GM21737 (cell line): Measurements from ENCODE around the gene MAML3.

Experiments
- ATAC-seq: cut with Tn5 transposase; IDR thresholded peaks from one replicate; pipeline ENCODE4 v1.9.1; 2021; ENCODE audit warnings: mild to moderate bottlenecking, moderate library complexity; ENCODE audit not compliant: unreplicated experiment

MAML3 gene

DNA sequence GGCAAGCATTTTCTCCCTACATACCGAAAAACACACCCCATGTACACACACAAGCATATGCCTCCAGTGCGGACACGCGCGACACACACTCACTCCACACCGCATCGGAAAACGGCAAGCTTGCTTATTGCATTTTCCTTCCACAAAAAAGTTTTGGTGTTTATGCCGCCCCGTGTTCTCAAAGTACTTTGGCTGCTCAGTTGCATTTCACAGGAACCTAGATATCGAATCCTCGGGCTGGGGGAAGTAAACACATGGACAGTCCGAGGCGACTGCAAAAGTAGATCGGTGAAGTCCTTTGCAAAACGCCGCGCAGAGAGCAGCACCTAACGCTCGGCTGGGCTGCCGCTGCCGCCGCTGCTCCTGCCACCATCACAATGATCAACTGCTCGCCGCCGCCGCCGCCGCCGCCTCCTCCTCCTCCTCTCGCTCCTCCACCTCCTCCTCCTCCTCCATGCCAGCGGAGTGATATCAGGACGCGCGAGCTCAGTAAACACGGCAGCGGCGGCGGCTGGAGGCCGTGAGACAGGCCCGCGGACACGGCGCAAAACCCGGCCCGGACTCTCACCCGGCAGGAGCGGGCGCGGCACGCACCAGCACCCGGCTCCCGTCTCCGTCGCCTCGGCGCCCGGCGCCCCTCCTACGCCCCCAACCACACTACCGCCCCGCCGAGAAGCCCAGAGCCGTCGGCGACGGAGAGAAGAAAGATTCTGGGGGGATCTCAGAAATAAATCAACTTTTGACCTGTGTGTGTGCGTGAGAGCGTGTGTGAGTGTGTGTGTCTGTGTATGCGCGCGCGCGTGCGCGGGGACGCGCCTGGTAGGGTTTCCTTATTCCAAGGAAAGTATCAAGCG is at the start of gene MAML3:
Gene MAML3, minus strand, starts transcription at position 467 of the 854 bp plus-strand sequence. CDS start 857 bp downstream, outside the sequence.
- no peak for ATAC-seq

- no peak for ATAC-seq
Measured at GRCh38 chr4:140198942-140199341, 45.0 kb upstream of the MAML3 start.

DNA sequence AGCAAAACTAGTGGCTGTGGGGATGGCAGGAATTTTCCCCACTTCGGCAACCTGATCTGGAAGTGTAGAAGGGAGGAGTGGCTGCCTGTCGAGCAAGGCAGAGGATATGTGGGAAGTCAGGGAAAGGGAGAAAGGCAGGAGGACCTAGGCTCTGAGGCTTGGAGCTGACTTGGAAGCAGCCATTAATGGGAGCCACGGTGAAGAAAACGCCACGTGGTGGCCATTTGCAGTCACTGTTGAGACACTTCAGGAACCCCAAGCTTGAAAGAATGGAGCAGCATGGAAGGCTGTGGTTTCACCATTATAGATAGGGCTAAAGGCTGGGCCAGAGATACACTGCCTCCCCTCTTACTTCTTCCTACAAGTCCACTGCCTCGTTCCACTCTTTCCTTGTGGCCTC is 41.8 kb upstream of the MAML3 start:
- no peak for ATAC-seq

GRCh38 chr4:140189805-140190204 is 35.8 kb upstream of the MAML3 start:
- ATAC-seq = no peak

GRCh38 chr4:140188975-140189374 is 35.0 kb upstream of the MAML3 start:
- ATAC-seq = no peak

DNA sequence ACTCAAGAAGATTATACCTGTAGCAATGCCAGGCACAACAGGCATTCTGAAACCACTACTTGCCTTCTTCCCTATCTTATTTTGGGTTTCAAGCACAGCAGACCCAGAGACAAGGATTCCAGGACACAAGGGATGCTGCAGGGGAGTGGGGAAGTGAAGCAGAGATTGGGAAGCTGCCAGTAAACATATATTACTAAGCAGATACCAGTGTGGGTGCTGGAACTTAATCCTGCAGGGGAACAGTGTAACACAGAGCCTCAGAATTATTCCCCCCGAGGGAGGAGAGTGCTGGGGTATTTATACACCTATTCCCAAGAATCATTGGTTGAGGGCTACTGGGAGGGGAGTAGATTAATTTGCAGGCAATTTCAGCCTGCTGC is 33.3 kb upstream of the MAML3 start:
- ATAC-seq = no peak

GRCh38 chr4:140186651-140187315 is 32.8 kb upstream of the MAML3 start:
- no peak for ATAC-seq

- no peak for ATAC-seq
Measured at GRCh38 chr4:140186082-140186438, 32.1 kb upstream of the MAML3 start.

- no peak for ATAC-seq
Measured at GRCh38 chr4:140185412-140186081, 31.6 kb upstream of the MAML3 start.

GRCh38 chr4:140183270-140183669 is 29.3 kb upstream of the MAML3 start:
- ATAC-seq = no peak

GRCh38 chr4:140180577-140180976 is 26.6 kb upstream of the MAML3 start:
- no peak for ATAC-seq

GRCh38 chr4:140176735-140177134 is 22.8 kb upstream of the MAML3 start:
- ATAC-seq = no peak

- no peak for ATAC-seq
Measured at GRCh38 chr4:140174543-140174942, 20.6 kb upstream of the MAML3 start.

DNA sequence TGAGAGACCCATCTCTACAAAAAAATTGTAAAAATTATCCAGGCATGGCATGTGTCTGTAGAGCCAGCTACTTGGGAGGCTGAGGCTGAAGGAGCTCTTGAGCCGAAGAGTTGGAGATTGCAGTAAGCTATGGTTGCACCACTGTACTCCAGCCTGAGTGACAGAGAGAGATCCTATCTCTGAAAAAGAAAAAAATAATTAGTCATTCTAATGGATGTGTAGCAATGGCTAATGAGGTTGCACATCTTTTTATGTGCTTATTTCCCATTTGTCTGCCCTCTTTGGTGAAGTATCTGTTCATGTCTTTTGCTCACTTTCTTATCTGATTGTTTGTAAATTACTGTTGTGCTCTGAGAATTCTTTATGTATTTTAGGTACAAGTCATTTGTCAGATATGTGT is 19.0 kb upstream of the MAML3 start:
- ATAC-seq = no peak

DNA sequence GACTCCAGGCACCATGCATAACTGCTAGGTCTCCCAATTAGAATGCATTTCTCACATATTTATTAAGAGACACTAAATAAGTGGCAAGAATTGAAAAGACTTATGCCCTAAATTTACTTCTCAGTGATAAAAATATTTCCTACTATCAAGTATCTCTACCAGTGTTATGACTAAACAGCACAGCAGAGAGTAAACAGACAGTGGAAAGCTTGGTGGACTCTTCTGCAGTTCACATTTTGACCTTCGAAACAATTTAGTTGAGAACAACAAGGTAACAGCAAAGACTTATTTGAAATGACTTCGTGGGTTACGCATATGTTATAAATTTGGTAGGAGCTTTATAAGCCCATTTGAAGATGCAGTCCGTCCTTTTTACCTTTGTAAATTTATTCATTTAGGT is 16.3 kb upstream of the MAML3 start:
- ATAC-seq = no peak

DNA sequence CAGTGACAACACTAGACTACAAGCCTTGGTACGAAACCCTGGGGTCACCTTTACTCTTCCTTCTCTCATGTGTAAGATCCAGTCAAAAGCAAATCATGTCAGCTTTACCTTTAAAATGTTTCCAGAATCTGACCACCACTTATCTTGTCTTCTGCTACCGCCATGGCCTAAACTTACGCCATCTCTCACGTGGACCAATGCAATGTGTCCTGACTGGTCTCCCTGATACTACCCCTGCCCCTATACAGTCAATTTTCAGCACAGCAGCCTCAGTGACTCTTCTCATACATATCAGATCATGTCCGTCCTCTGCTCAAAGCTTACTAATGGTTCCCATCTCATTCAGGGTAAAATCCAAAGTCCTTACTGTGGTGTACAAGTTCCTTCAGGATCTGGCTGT is 15.0 kb upstream of the MAML3 start:
- no peak for ATAC-seq

GRCh38 chr4:140168474-140168873 is 14.5 kb upstream of the MAML3 start:
- no peak for ATAC-seq

DNA sequence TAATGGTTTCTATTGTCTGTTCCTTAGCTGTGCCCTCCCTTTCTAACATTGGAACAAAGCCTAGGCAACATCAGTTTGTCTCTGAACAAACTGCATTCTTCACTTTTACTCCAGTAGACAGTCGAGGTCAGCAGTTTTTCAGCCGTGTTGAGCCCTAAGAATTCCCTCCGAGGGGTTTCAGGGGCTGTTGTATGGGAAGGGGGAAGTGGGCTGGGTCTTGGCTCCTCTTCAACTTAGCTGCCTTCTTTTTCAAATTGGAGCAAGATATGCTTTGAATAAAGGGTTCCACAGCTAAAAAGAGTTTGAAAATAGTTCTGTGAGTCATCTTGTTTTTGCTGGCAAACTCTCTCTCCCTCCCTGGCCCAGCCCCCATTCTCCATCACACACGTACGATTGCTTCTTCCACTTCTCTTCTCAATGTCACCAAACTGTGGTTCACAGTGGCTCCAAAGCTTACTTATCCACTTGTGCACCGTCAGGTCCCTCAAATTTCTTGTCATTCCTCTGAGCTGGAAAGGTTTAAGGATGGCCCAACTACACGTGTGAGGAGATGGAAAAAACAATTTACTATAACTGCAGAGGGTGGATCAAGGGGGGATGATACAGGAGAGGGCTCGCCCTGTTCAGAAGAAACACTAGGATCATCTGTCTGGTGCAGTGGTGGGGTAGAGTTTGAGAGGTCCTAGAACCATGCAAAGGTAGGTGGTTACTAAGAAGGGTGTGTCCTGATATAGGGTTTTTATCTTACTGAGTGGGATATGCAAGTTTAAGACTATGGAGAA is 9.2 kb upstream of the MAML3 start:
- no peak for ATAC-seq

DNA sequence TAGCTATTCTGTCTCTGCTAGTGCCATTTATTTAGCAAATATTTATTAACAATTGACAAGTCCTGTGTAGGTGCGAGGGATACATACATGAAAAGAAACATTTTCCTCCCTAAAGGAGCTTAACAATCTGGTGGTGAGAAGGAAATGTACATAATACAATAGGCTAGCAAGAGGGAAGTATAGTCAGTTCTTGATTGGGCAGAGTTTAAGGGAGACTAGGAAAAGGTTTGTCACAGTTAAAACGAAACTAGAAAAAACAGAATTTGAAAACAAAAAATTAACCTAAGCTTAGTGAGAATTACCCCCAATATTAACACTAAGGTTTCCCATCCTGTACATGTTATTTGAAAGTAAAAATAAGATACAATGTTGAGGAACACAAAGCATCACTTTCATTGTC is 8.6 kb upstream of the MAML3 start:
- ATAC-seq = no peak

DNA sequence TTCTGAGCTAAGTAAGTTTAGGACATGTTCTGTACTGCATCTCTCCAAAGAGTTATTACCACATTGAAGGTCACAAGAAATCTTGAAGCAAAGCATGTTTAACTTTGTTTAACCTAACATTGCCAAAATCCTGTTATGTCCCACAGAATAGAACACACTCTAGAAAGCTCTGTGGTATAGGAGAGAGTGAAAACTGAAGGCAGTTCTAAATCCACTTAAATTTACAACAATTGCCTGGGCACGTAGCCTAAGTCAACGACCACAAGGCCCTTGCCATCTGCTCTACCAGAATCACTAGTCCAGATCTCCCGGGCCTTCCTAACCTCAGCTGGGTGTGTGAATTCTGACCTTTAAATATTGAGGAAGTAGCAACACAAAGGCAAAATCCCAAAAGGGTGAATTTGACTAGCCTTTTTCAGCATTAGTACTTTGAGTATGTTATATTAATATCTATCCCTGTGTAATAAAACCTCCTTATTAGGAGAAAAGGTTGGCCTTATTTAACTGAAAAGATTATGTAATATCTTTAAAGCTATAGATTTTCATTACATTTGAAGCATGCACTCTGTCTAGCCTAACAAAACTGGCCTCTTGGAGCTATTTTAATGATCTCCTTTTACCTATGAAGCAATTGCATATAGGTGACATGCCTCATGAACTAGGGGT is 4.5 kb upstream of the MAML3 start:
- ATAC-seq = no peak

DNA sequence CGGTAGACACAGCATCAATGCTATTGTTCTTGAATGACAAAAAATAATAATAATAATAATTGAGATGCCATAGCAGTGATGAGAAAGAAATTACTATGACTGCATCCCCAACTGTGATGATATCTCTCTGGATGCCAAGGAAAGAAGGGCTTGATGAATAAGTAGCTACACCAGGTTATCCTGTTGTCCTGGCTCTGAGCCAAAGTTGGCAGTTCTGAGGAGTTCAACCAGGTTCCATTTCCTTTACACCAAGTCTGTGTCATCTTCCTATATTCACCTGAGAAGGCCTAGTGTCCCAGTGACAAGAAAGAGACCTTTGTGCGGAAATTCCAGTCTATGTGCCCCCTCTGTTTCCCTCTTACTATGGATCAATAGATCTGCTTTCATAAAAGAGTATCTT is 3.4 kb upstream of the MAML3 start:
- no peak for ATAC-seq
